Cardiac fibroblast (primary cell): ENCODE measurements around the gene MACO1.

ENCODE experiments used
- DNase-seq, 2 donors: peaks; one replicate each; pipeline versions ENCODE4 v3.0.0 to v3.0.0-alpha.2; 2010; ENCODE audit warnings: low read depth in 2 of 2
- H3K4me3 ChIP-seq, 2 donors: replicated peaks in 1 of 2; 1 replicate in 1 of 2; 2 replicates in 1 of 2; pipeline ENCODE4 v1.5.1; 2011; ENCODE audit warnings: low read depth in 2 of 2, low read length in 2 of 2, mild to moderate bottlenecking in 2 of 2, moderate library complexity in 1 of 2
- CTCF ChIP-seq: IDR thresholded peaks from one replicate; pipeline ENCODE4 v1.5.1; 2011; ENCODE audit warnings: low read depth, mild to moderate bottlenecking, low read length, inconsistent platforms

The MACO1 gene

DNA sequence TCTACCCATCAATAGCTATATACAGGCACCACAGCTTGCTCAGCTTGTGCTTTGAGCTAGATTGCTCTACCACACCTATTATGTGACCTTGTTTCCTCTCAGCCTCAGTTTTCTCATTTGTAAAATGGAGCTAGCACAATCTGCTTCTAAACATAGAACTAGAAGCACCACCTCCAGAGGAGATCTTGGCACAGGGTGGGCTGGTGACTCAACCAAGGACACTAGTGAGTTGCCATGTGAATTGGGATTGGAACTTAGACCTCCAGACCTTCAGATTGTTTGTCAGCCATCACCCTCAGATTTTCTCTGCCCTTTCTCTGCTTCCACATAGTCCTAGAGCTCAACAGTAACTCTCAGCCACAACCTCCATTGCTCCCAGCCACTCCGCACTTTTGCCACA, 3.0 kb upstream of the MACO1 start:
- TF ChIP-seq CTCF = no peak
- peak in 1 of 2 donors; percentile 19 for DNase-seq
- no peak overlapping the region for H3K4me3 ChIP-seq

DNA sequence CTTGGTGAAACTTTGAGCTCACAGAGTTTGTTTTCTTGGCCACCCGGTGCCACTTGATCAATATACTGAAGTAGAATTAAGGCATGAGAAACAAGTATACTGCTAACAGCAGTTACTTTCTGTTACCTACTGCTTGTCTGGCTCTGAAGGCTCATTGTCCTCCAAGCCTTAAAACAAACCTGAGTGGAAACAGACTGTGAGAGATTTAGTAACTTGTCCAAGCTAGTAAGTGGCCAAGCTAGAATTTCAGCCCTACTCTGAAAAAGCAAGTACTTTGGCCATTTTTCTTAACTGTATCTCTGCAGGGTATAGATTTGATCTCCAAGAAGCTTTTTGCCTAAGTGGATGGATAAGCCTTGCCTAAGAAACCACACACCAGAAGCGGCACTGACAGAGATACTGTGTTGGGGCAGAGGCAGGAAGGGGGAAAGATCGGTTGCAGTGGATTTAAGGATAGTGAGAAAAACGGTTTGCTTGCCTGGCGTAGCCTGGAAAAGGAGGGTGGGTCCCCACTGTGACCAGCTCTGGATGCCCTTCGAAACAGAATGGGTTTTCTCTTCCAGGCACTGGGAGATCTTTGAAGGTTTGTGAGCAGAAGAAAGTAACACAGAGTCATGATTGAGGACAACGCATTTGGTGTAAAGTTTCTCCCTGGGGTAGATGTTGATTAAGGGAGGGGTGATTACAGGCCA, 2.1 kb upstream of the MACO1 start:
- H3K4me3 ChIP-seq = no peak overlapping the region
- no peak for TF ChIP-seq CTCF
- no peak for DNase-seq

DNA sequence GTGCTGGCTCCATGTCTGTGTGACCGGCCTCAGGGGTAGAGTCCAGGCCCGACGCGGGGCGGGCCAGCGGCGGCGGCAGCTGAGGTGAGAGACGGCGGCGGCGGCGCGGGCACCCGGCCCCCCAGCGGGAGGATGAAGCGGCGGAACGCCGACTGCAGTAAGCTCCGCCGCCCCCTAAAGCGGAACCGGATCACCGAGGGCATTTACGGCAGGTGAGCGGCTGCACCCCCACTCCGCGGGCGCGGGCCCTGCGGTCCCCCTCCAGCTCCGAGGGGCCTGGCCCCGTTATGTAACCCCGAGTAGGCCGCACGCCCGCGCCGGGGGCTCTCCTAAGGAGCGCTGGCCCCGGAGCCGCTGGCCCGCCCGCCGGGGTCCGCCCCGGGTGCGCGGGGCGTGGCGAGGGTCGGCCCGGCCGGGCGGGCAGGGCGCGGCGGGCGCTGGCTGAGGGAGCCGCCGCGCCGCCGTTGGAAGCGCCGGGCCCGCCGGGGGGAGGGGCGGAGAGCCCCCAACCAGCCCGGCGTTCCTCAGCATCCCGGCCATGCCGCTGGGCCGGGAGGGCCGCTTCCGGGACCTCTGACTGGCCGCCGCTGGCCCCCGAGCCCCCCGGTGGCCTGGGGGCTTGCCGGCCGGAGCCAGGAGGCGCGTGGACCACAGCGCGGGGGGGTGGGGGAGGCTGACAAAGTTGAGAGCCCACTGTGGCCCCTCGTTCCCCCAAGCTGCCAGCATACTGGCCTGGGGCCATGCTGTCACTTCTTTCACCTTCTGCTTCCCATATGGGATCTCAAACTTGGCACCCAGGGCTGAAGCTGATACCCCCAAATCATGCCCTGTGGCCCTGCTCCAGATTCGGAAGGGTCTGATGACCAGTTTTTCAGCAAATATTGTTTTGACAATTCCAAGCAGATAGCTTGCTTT, 527 bp downstream of the MACO1 start:
- TF ChIP-seq CTCF = no peak
- DNase-seq = no peak
- peak overlapping the region; percentile 72 to 83 for H3K4me3 ChIP-seq

DNA sequence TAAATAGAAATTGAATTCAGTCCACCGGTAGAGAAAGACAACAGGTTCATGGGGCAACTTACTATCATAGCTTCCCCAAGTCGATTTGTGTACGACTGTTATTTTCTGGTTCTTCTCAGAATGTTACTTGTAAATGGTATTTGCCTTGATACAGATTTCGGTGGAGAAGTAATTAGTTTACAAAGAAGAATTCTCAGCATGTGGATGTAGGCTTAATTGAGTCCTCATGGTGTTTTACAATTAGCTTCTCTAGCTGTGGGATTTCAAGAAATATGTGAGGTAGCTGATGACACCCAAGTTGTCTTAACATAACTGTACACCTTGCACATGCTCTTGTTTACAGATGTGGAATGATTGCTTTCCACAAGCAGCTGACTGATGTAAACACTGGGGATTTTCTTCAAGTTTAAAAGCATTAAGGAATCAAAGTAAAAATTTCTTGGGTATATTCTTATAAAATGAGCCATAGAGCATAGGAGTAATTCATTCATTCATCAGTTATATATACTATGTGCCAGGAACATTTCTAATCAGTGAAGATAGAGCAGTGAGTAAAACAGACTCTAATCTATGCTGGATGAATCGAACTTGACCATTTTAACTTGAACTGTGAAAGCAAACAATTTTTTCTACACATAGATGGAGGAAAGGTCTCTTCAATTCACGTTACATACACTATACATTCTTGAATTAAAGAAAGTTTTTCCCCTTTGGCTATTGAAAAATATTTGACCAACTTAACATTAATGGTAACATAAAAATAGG, 1.4 kb downstream of the MACO1 start:
- no peak for TF ChIP-seq CTCF
- peak overlapping the region; percentile 72 to 83 for H3K4me3 ChIP-seq
- peak in 1 of 2 donors; percentile 17 for DNase-seq

- no peak overlapping the region for H3K4me3 ChIP-seq
- DNase-seq = no peak
- TF ChIP-seq CTCF = no peak
These were observed 2.2 kb downstream of the MACO1 start for GRCh38 chr1:25432749-25433388.

- H3K4me3 ChIP-seq = no peak overlapping the region
These were observed 2.9 kb downstream of the MACO1 start for GRCh38 chr1:25433389-25434186.

More at GRCh38 chr1:25433389-25434186, 2.9 kb downstream of the MACO1 start:
- TF ChIP-seq CTCF = no peak
- peak; percentile 23 to 49 for DNase-seq
